Adrenal gland (tissue), 12 donors: ENCODE measurements around the gene MED26. TPM values are rescaled to one million over a fixed set of nuclear protein-coding genes. Genes with fewer than 3 reads are reported as not detected.

Source experiments
- DNase-seq, 7 donors: peaks; one replicate each; pipeline ENCODE4 v3.0.0-alpha.2; 2019 to 2020
- H3K27ac ChIP-seq, 5 donors: fragments of 200-600 bp; sonication (generic) in 4 of 5; 1 replicate in 3 of 5; 2 replicates in 2 of 5; pipeline versions ENCODE4 v1.5.1 to v1.8.0; 2016 to 2020; ENCODE audit warnings: mild to moderate bottlenecking in 1 of 5
- H3K27me3 ChIP-seq: fragments of 200-600 bp; 2 replicates; pipeline ENCODE4 v1.8.0; 2021
- H3K36me3 ChIP-seq, 2 donors: fragments of 200-600 bp; replicated peaks in 1 of 2; 1 replicate in 1 of 2; 2 replicates in 1 of 2; pipeline versions ENCODE4 v1.5.1 to v1.8.0; 2018 to 2022
- H3K4me1 ChIP-seq, 2 donors: fragments of 200-600 bp; replicated peaks in 1 of 2; 1 replicate in 1 of 2; 2 replicates in 1 of 2; pipeline versions ENCODE4 v1.5.1 to v1.8.0; 2018 to 2021
- H3K4me3 ChIP-seq, 4 donors: fragments of 200-600 bp; sonication (generic) in 3 of 4; one replicate each; pipeline ENCODE4 v1.5.1; 2016 to 2018
- H3K9me3 ChIP-seq, 3 donors: fragments of 200-600 bp; sonication (generic) in 1 of 3; replicated peaks in 1 of 3; 1 replicate in 2 of 3; 2 replicates in 1 of 3; pipeline versions ENCODE4 v1.5.1 to v1.8.0; 2016 to 2021
- CTCF ChIP-seq, 6 experiments: fragments of 450-650 bp in 4 of 6; fragments of 200-600 bp in 2 of 6; sonication (generic) in 1 of 6; IDR thresholded peaks; 1 replicate in 5 of 6; 2 replicates in 1 of 6; pipeline versions ENCODE4 v1.5.1 to v1.8.0; 2016 to 2021; ENCODE audit warnings: antibody characterized with exemption in 6 of 6, mild to moderate bottlenecking in 2 of 6, moderate library complexity in 1 of 6
- POLR2A ChIP-seq, 2 donors: fragments of 450-650 bp; IDR thresholded peaks; one replicate each; pipeline ENCODE4 v1.6.1; 2017; ENCODE audit warnings: antibody characterized with exemption in 2 of 2, mild to moderate bottlenecking in 2 of 2, moderate library complexity in 1 of 2
- WGBS, 4 donors: extraction: QIAGEN DNeasy Blood & Tissue Kit in 2 of 4; methylation state at CpG; one replicate each; pipeline versions ENCODE4 v1.1.5 to v1.1.7; 2013 to 2017; 5-methylcytosine and 5-hydroxymethylcytosine counted together
- intact Hi-C, 2 donors: fragments of 100-400 bp; cut with DNase I; formaldehyde crosslinking; loops; one replicate each; pipeline versions ENCODE4 v1.14.1 to v1.15.0; 2022 to 2023
- polyA plus RNA-seq, 3 donors: library from polyadenylated mRNA; stranded (reverse); fragments of 200-250 nt in 2 of 3; fragments of 350-450 nt in 1 of 3; fragmentation: Illumina TruSeq in 1 of 3; extraction: RNeasy Lipid Tissue Mini Kit (QIAGEN cat#74804) in 1 of 3; gene quantifications; one replicate each; pipeline ENCODE4 v1.2.3, GENCODE V29; 2013 to 2014
- total RNA-seq, 9 donors: library from RNA; depleted of rRNA in 4 of 9; stranded (reverse); fragments of >200 nt in 4 of 9; fragments of 120-200 nt in 1 of 9; fragmentation: NEBNext Ultra II Directional in 1 of 9; extraction: Animal tissue kit (Norgen Biotek cat#: 25700) in 1 of 9; gene quantifications; one replicate each; pipeline versions ENCODE4 v1.1.0 to v1.2.4, GENCODE V29; 2013 to 2023
- donor health status: healthy with polysubstance abuse.
- donor health status: Bipolar disorder and iron deficiency.
- donor health status: DM: yes; HTN: yes; CAD: no.
- donor health status: DM: no; HTN: no; CAD: no.
- donor health status: DM: no; HTN: no; CAD: no.
- donor health status: DM: yes; HTN: yes; CAD: no.

MED26 gene
- total and polyA plus RNA-seq, 12 donors: 4.6 to 17.3 (median 9.0) TPM

GRCh38 chr19:16600824-16601223 lies 27.2 kb downstream of the MED26 start:
- no peak for DNase-seq
- Histone ChIP-seq H3K4me3 (no peak overlapping the region), H3K4me1 (peaks cover 15 to 35% of the 10 kb centered on the region in 2 donors), H3K27me3 (no peaks in the 10 kb centered on the region), H3K9me3 (no peaks in the 10 kb centered on the region), H3K27ac (no peak overlapping the region), H3K36me3 (no peaks in the 10 kb centered on the region)
- no peak for TF ChIP-seq POLR2A (IDR thresholded peaks at IDR 0.05)
- no peak for TF ChIP-seq CTCF (IDR thresholded peaks at IDR 0.05)
- intact Hi-C loops: no loop called here
- WGBS, 4 donors: 79 to 93% (median 88%) methylated on average over 4 to 5 of the region's 5 CpGs

GRCh38 chr19:16599655-16600346 lies 28.2 kb downstream of the MED26 start:
- H3K4me1 ChIP-seq: peaks cover 15 to 36% of the 10 kb centered on the region in 2 donors
- intact Hi-C loops: no loop called here
- WGBS, 4 donors: 79 to 100% (median 96%) methylated on average over 3 to 6 of the region's 6 CpGs

GRCh38 chr19:16598848-16599247 lies 29.2 kb downstream of the MED26 start:
- Histone ChIP-seq H3K27me3 (no peaks in the 10 kb centered on the region), H3K4me3 (no peak overlapping the region), H3K9me3 (no peaks in the 10 kb centered on the region), H3K4me1 (peaks cover 15 to 42% of the 10 kb centered on the region in 2 donors), H3K27ac (no peak overlapping the region), H3K36me3 (no peaks in the 10 kb centered on the region)
- WGBS, 4 donors: 56 to 64% (median 61%) methylated on average over 4 of the region's 4 CpGs
- DNase-seq: no peak
- intact Hi-C loops: no loop called here
- no peak for TF ChIP-seq CTCF (IDR thresholded peaks at IDR 0.05)
- TF ChIP-seq POLR2A (IDR thresholded peaks at IDR 0.05): no peak

More at GRCh38 chr19:16599655-16600346, 28.2 kb downstream of the MED26 start:
- no peak for DNase-seq
- H3K9me3 ChIP-seq: no peaks in the 10 kb centered on the region
- H3K4me3 ChIP-seq: no peak overlapping the region
- no peaks in the 10 kb centered on the region for H3K27me3 ChIP-seq
- no peaks in the 10 kb centered on the region for H3K36me3 ChIP-seq
- H3K27ac ChIP-seq: no peak overlapping the region
- TF ChIP-seq POLR2A (IDR thresholded peaks at IDR 0.05) (no peak), CTCF (IDR thresholded peaks at IDR 0.05) (no peak)

- DNase-seq: no peak
- H3K4me3 ChIP-seq: no peak overlapping the region
- no peaks in the 10 kb centered on the region for H3K27me3 ChIP-seq
- intact Hi-C loops: no loop called here
- H3K4me1 ChIP-seq: peaks cover 19 to 51% of the 10 kb centered on the region in 2 donors
- no peaks in the 10 kb centered on the region for H3K9me3 ChIP-seq
- WGBS, 4 donors: 94 to 97% (median 95%) methylated on average over 8 to 9 of the region's 9 CpGs
- TF ChIP-seq CTCF (IDR thresholded peaks at IDR 0.05): no peak
- no peak overlapping the region for H3K27ac ChIP-seq
- H3K36me3 ChIP-seq: no peaks in the 10 kb centered on the region
Measured at GRCh38 chr19:16596399-16596798, 31.6 kb downstream of the MED26 start.
